NCI-H128 (cell line): Measurements from ENCODE around the gene LEMD1.

Source experiments
- DNase-seq: peaks from one replicate; lab custom pipeline; 2025; ENCODE audit not compliant: unreplicated experiment; lab: John Stamatoyannopoulos, UW

The LEMD1 gene

DNA sequence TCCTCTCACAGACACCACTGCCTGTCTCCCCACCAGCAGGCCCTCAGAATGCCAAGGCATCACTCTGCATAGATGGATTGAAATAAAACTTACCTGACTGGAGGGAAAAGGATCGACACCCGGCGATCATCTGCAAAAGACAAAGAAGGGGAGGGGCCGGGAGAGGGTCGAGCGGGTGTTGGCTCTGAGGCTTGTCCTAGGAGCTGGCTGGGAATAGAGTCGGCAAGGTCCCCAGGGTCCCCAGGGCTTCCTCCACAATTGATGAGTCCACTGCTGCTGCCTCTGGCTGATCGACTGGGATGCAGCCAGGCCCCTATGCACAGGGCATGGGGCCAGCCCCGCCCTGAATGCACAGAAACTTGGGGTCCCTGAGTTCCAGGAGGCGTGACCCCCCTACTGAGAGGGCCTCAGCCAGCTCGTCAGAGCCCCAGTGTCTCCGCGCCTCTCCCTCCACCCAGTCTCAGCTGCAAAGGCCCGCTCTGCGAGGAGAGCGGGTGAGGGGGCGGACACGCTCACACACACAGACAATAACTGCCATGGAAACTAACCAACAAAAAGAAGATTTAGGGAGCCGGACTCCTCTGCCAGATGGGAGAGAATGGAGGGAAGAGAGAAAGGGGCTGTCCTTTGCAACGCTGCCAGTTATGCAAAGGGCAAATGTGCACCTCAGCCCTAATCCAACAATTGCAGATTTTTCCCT is 65.3 kb downstream of the LEMD1 start, which contains the start of gene KLHDC8A:
KLHDC8A (minus strand) TSS at position 483 of the 700 bp plus-strand sequence. CDS start 13,318 bp downstream, outside the sequence.
- no peak for DNase-seq

DNA sequence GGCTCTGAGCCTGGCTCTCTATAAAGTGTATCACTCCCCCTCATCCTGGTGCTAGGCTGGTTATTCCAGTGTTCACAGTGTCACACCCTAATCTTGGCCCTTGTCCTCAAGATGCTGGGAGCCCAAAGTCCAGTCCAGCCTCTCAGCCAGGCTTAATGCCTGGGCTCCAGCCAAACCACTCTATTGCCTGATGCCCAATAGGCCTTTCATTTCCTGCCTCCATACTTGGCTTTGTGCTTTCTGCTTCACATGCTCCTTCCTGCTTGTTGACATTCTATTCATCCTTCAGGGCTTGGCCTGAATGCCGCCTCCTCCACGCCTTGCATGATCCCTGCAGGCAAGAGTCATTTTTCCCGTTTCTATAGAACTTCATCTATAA is 66.8 kb downstream of the LEMD1 start:
- no peak for DNase-seq

DNA sequence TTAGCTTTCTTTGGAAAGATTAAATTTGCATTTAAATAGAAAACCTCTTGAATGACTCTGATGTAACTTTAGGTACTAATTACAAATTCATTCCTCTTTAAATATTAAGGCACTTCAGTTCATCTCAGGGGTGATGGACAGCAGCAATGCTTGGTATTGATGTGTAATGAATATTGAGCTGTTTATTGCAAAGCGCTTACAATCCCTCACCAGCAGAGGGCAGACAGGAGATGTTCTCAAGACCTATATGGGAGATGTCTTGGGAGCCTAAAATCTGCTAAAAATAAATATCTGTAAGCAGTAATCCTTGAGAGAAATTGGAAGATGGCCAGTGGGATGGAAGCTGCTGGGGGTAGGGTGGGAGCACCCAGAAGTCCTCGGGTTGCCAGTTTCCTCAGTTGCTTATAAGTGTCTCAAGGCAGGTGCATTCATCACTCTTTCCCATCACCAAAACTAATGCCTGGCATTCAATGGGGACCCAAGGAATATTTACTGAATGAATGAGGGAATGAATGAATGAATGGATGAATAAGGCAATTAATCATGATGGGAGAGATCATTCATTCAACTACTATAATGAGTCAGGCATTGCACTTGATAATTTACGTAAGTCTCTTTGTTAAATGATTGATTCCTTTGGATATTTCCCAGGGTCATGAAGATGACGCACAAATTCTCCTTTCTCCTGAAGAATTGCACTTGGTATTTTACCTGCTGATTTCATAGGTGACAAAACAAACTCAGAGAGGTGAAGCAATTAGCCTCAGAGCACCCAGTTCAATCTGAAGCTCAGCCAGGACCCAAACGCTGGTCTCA is 67.4 kb downstream of the LEMD1 start:
- no peak for DNase-seq

DNA sequence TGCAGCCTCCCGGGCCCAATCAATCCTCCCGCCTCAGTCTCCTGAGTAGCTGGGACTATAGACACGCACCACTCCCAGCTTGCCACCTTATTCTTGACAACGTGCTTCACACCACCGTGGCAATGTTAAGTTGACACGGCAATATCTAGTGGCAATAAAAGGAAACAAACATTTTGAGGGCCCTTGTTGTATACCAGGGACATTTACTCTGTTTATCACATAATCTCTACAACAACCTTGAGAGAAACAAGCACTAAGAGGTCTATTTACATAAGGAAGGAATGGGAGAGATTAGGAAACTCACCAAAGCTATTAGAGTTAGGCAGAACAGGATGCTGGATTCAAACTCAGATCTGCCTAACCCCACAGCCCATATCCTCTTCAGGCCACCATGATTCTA is 68.2 kb downstream of the LEMD1 start:
- no peak for DNase-seq

DNA sequence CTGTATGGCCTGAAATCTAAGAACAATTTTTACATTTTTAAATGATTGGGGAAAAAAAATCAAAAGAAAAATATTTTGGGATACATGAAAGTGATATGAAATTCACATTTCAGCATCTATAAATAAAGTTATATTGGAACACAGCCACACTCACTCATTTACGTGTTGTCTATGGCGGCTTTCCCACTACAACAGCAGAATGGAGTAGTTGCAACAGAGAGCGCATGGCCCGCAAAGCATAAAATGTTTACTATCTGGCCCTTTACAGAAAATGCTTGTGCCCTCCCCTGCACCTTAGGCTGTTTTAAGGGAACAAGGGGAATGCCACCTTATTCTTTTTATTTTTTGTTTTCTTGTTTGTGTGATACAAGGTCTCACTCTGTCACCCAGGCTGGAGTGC is 68.7 kb downstream of the LEMD1 start:
- no peak for DNase-seq

DNA sequence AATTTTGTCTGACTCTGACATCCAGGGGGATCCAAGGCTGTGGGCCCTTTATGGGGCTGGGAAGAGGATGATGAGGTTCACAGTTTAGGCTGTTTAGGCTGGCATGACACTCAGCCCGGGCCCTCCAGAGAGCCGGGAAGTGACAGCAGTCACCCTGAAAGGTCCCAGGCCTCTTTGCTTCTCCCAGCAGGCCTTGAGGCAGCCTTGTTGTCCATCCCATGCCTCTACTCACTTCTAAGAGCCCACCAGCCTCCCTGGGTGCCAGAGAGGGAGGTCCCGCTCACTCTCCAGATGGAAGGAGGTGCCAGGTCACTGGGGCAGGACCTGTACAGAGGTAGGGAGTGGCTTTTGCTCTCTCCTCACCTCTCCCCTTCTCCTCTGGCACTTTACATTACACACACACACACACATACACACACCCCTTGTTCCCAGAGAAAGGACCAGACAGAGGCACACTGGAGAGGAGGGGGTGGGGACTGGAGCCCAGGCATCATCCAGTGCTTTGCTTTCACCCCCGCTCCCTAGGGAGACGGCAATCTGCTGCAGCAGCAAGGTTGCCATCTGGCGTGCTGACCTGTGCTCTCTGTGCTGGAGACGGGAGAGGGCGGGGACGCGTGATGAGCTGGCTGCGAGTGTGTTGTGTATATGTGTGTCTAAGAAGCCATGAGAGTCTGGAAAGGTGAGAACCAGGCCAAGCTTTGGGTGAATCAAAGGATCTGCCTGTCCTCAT is 69.7 kb downstream of the LEMD1 start:
- peak; percentile 82 for DNase-seq

DNA sequence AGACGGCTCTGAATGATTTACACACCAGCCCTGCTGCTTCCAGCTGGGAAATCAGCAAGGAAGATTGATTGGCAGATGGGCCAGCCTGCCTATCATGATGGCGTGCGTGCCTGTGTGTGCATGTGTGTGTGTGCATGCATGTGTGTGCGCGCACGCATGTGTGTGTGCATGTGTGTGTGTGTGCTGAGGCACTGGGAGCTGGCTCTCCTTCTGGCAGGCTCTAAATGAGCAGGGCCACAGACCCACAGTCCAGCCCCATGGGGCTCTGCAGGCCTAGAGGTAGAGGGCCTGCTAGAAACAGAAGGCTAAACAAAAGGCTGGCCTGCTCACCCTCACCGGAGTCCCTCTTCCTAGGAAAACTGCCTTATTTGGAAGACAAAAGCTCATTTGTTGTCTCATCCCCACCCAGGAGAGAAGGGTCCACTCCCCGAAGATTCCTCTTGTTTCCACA is 71.1 kb downstream of the LEMD1 start:
- DNase-seq, result peak; percentile 26

DNA sequence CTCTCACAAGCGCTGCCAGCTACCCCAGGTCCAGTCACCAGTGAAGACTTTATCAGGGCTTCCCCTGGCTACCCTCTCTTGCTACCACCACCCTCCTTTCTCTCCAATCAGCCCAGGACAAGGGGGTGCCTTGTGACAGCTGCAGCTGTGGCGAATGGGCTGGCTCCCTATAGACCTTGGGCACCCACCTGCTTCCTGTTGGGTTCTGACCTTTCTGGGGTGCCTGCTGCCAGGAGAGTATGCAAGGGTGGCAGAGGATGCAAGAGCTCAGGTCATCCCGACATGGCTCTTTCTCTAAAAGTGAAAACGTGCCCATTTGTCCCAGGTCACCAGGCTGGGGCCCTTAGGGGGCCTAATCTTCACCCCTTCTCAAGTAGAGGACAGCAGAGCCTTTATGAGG is 71.7 kb downstream of the LEMD1 start:
- no peak for DNase-seq

DNA sequence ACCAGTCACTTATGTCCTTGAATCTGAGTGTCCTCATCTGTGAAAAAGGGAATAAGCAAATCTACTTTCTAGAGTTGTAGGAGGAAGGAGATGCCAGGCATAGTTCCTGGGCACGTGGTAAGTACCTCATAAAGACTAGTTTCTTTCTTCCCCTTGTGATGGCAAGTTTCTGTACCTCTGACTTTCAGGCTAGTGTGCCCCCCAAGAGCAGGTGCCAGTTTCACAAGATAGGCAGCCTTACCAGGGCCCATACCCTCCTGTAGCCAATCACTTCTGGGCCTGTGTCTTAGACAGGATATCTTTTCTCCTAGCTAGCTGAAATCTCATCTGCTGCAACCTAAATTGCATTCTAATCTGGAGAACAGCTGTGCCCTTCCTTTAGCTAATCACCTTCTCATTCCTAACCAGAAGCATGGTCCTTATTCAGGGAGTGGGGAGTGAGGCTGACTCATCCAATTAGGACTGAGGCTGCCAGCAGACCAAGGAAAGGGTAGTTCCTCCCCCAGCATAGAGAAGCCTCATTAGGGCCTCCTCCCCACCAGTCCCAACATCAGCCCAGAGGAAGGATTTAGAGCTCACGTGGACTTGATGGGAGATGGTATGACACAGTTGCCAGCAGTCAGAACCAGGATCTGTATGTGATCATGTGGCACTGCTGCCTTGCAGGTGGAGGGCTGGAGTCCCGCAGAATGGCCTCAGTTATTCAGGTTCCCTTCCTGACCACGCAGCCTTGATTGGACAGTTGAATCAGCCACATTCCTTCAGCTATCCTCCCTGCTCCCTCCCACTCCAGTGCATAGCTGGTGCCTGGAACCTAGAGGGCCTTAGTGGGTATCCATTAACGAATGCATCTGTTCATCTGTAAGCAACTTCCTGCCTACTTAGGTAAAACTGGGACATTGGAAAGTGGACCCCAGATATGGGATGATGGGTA is 73.0 kb downstream of the LEMD1 start:
- DNase-seq, result no peak

DNA sequence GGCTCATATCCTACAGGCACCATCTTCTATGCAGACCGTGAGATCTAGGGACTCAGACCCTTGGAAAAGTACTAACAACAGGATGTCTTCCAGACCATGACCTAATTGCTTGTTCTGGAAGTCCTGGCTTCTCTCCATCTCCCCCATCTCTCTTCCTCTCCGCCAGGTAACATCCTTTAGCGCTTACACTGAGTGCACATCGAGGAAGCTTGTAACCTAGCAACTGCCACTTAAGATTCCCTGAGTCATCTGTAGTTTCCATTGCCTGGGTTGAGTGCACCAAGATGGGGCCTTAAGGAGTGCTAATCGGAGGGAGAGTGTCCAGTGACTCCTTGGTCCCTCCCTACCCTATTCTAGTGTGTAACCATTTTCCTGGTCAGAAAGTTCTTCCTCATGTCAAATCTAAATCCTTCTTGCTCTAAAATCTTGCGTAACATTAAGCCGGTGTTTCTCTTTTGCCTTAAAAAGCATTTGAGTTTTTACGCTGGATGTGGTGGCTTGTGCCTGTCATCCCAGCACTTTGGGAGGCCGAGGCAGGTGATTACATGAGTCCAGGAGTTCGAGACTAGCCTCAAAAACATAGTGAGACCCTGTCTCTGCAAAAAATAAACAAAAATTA is 74.8 kb downstream of the LEMD1 start:
- DNase-seq, result no peak

DNA sequence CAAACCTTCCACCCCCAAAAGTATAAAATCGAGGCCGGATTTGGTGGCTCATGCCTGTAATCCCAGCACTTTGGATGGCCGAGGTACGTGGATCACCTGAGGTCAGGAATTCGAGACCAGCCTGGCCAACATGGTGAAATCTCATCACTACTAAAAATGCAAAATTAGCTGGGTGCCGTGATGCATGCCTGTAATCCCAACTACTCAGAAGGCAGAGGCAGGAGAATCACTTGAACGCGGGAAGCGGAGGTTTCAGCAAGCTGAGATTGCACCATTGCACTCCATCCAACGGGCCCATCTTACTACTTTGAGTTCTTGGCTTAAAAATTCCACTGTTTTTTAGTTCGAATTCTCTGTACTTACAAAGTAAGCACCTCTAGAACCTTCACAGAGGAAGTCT is 76.1 kb downstream of the LEMD1 start:
- no peak for DNase-seq

DNA sequence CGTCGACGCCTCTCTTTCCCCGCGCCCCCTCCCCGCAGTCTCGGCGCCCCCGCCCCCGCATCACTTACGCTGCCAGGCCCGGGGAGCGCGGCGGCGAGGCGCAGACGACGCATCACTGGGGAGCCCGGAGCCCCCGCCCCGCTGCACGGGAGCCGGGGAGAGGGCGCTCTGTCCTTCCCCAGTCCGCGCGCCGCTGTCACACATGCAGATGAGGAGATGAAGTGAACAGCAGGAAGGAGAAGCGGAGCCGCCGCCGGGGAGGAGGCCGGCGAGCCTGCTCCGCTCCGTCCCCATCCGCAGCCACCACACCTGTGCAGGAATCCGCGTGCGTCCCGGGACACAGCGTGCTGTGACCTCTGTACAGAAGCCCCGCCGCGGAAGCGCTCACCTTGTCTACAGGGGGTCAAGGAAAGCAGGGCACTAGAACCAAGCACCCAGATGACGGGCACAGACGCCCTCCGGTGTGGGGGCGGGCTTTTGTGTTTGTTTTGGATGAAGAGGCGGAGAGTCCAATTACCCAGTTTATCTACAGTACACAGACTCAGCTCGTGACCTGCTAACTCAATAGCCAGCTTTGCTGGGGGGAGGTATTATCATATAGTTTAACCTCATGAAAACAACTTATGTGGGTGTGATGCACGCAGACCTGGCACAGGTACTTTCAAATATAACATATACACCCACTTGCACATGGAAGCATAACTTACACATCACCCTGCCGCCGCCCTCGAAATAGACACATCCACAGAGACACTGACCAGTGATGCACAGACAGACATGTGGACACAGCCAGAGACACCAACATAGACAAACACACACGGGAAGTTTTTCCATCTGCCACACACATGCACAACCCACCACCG is 77.6 kb downstream of the LEMD1 start:
- no peak for DNase-seq

DNA sequence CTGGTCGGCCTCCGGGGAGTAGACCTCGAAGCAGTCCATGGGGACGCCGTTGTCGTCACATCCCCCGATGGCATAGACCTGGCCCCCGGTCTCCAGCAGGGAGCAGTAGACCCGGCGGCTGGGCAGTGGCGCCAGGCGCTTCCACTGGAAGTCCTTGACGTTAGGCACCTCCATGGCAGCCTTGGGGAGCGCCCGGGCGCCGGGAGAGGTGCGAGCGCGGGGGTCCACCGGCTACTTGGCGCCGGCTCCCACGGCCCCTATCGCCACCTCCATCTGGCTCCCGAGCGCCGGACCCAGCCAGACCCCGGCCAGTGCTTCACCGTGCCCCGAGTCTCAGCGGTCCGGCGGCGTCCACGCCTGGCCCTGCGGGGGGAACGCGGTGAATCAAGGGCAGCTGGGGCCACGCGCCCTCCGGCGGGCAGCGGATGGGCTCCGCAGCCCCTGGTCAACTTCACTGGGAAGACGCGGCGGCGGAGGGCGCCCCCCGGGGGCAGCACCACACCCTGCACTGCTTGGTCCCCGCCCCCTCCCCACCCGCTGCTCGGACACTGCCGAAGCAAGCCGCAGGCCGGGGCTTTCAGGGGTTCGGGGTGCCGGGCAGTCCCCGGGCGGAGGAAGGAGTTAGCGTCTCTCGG is 78.3 kb downstream of the LEMD1 start:
- no peak for DNase-seq

DNA sequence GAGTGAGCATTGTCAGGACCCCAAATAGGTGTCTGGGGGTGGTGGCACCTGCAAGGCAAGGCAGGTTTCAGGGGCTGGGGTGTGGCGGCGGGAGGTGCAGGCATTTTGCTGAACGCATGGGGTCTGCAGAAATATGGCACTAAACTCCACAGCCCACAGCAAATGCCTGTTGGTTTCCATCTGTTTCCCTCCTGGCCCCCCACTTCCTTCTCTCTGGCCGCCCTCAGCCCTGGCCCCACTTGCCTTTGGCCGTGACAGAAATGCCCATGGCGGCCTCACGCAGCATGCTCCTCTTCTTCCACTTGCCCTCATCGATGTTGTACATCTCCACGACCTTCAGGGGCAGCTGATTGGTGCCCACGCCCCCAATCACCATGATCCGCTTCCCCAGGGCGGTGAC is 78.9 kb downstream of the LEMD1 start:
- no peak for DNase-seq

DNA sequence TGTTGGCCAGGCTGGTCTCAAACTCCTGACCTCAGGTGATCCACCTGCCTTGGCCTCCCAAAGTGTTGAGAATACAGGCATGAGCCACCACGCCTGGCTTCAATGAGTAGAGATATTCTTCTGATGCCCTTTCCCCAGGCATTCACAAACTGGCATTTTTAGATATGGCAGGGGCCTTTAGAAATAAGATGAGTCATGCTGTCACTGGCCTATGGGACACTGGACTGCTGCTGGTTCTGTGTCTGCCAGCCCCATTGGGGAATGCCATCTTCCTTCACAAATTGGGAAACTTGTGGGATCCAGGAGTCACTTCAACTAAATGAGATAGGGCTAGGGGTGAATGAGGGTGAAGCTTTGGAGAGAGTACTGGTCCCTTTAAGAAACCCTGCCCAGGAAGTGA is 81.2 kb downstream of the LEMD1 start:
- no peak for DNase-seq

DNA sequence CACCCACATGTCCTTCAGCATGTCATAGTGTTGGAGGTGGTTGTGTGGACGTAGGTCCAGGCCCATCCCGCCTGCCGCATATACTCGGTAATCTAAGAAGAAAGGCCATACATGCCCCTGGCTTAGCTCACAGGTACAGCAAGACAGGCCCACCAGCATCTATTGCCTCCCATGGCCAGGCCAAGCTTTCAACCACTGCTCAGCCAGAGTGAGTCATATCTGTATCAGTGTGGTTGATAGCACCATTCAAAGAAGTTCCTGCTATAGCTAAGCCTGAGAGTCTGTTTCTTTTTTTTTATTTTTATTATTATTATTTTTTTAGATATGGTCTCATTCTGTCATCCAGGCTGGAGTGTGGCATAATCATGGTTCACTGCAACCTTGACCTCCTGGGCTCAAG is 82.1 kb downstream of the LEMD1 start:
- DNase-seq, result no peak

DNA sequence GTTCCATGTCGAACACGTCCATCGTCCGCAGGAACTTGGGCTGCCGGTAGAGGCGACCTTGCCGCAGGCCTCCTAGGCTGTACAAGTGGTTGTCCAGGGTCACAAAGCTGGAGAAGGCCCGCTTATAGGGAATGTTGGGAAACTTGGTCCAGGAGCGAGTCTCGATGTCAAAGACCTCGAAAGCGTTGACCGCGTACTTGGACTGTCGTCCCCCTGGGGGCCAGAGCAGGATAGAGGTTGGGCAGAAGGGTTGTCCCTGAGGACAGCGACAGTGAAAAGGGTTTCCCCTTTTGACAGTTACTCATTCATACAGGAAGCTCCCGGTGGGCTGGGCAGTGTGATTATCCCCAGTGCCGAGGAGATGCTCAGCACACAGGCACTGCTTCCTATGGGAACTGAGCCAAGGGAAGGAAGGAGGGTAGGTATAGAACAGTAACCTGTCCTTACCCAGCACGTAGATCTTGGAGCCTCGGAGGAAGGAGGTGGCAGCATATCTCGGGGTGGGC is 82.6 kb downstream of the LEMD1 start:
- no peak for DNase-seq

DNA sequence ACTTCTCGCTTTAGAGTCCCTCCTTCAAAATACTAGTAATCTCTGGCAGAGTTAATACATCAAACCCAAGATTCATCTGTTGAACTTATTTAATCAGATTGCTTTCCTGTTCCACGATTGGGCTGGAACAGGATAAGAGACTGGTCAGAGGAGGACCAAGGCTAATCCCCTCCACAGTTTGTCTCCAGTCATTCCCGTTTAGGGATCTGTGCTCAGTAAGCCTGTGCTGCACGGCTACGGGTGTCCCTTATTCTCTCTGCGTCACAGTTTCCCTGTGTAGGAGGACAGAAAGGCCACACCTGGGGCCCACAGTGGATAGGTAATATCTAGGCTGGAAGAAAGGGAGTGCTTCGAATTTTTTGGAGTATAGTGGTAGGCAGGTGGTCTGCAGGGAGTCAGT is 83.8 kb downstream of the LEMD1 start:
- DNase-seq, result no peak

DNA sequence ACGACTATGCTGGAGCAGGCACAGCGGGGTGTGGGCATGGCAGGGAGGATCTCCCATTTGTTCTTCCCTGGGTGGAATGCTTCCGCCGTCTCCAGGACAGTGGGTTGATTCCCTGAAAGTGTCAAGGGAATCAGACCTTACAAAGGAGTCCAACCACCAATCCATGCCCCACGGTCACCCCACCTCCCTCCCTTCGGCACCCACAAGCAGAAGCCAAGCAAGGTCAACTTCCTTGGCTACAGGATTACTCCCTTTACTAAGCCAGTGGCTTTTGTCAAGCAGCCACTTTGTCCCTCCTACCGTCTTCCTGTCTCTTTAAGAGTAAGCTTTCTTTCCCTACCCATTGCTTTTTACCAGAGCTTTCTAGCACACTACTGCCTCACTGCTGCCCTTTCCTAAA is 84.4 kb downstream of the LEMD1 start:
- no peak for DNase-seq
